CD4-positive, alpha-beta memory T cell (primary cell): ENCODE results near the gene LRRIQ4. TPM values are rescaled to one million over a fixed set of nuclear protein-coding genes. Genes with fewer than 3 reads are reported as not detected.

Source experiments
- CTCF ChIA-PET: fragments of 350-600 bp; sonication (Branson Sonifier 250); formaldehyde crosslinking; loops from one replicate; lab custom pipeline; 2021; ENCODE audit warnings: inconsistent platforms; ENCODE audit not compliant: partially characterized antibody; lab: Charles Lee
- POLR2A ChIA-PET: fragments of 350-600 bp; sonication (Branson Sonifier 250); formaldehyde crosslinking; loops from one replicate; lab custom pipeline; 2021; ENCODE audit not compliant: partially characterized antibody; lab: Charles Lee
- DNase-seq, 5 donors: peaks; one replicate each; pipeline versions ENCODE4 v3.0.0 to v3.0.0-alpha.2; 2020 to 2022; ENCODE audit warnings: mixed read lengths in 1 of 5
- H3K27ac ChIP-seq: one replicate; pipeline ENCODE4 v1.7.0; 2013; ENCODE audit warnings: low read depth, low read length
- H3K27me3 ChIP-seq: 2 replicates; pipeline ENCODE4 v1.7.0; 2013; ENCODE audit warnings: mild to moderate bottlenecking, low read length, moderate library complexity; ENCODE audit not compliant: insufficient read depth
- H3K36me3 ChIP-seq: 2 replicates; pipeline ENCODE4 v1.7.0; 2013; ENCODE audit warnings: mild to moderate bottlenecking, low read length, moderate library complexity; ENCODE audit not compliant: insufficient read depth
- H3K4me1 ChIP-seq: 2 replicates; pipeline ENCODE4 v1.7.0; 2013; ENCODE audit warnings: mild to moderate bottlenecking, low read length, moderate library complexity; ENCODE audit not compliant: insufficient read depth
- H3K4me3 ChIP-seq, 2 donors: one replicate each; pipeline ENCODE4 v1.7.0; 2013; ENCODE audit warnings: low read length in 2 of 2, mild to moderate bottlenecking in 1 of 2
- H3K9me3 ChIP-seq, 2 donors: one replicate each; pipeline ENCODE4 v1.7.0; 2013; ENCODE audit warnings: low read length in 2 of 2, control low read depth in 1 of 2; ENCODE audit not compliant: control insufficient read depth in 1 of 2
- H3K27ac Mint-ChIP-seq, 7 donors: one replicate each; pipeline ENCODE4 v1.8.0; 2020 to 2021; ENCODE audit warnings: mixed read lengths in 7 of 7, mild to moderate bottlenecking in 6 of 7, inconsistent platforms in 3 of 7, moderate library complexity in 3 of 7
- H3K27me3 Mint-ChIP-seq, 2 donors: one replicate each; pipeline ENCODE4 v1.8.0; 2020 to 2021; ENCODE audit warnings: mixed read lengths in 2 of 2
- H3K36me3 Mint-ChIP-seq, 2 donors: one replicate each; pipeline ENCODE4 v1.8.0; 2020 to 2021; ENCODE audit warnings: mixed read lengths in 2 of 2, inconsistent platforms in 1 of 2, mild to moderate bottlenecking in 1 of 2
- H3K4me1 Mint-ChIP-seq, 4 donors: one replicate each; pipeline ENCODE4 v1.8.0; 2020 to 2021; ENCODE audit warnings: mixed read lengths in 4 of 4, mild to moderate bottlenecking in 1 of 4
- H3K4me3 Mint-ChIP-seq, 8 donors: one replicate each; pipeline ENCODE4 v1.8.0; 2020 to 2021; ENCODE audit warnings: mixed read lengths in 8 of 8, mild to moderate bottlenecking in 7 of 8, moderate library complexity in 6 of 8, inconsistent platforms in 3 of 8
- H3K9me3 Mint-ChIP-seq, 8 donors: one replicate each; pipeline ENCODE4 v1.8.0; 2020 to 2021; ENCODE audit warnings: mixed read lengths in 8 of 8, mild to moderate bottlenecking in 5 of 8, inconsistent platforms in 3 of 8, moderate library complexity in 1 of 8
- intact Hi-C: fragments of 100-400 bp; cut with micrococcal nuclease; formaldehyde crosslinking; loops from one replicate; pipeline ENCODE4 v1.15.1; 2023
- polyA plus RNA-seq, 2 donors: library from polyadenylated mRNA; unstranded; fragments of 300-500 nt; fragmentation: Illumina TruSeq; gene quantifications; one replicate each; pipeline ENCODE4 v1.2.3, GENCODE V29; 2021
- total RNA-seq, 2 experiments: library from RNA; stranded (reverse); gene quantifications; one replicate each; pipeline ENCODE4 v1.2.3, GENCODE V29; 2021

The LRRIQ4 gene
- total and polyA plus RNA-seq, 4 experiments from 2014 or later = not detected

DNA sequence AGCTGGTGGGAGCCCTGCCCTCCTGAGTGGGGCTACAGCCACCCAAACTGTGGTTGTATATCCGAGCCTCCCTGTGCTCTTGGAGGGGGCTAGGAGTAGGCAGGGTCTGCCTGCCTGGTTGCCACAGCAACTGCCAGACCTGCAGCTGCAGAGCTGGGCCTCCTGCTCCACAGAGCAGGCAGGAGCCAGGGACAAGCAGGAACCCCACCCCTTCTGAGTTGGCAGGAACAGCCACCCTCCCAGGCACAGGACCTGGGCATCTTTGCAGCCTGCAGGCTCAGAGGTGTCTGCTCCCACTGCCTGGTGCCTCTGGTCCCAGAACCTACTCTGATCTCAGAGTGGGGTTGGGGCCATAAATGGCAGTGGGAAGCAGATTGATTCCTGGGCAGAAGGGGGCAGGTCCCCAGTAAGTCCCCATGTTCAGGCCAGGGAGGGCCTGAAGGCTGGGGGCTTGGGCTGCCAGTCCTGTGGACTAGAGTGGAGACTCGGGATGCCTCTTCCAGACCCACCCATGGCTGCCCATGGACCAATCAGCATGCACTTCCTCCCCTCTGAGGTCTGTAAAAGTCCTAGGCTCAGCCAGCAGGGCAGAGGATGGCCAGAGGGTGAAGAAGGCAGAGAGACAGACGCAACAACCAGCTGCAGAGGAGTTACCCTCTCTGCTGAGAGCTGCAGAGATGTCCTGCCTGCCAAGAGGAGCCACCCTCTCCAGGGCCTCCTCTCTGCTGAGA lies 67.3 kb downstream of the LRRIQ4 start:
- CTCF ChIA-PET = interaction anchor here (2.2 kb wide), 1 partner anchor 17 kb away, joined by 10 read pairs; no protein-coding TSS in a partner anchor

DNA sequence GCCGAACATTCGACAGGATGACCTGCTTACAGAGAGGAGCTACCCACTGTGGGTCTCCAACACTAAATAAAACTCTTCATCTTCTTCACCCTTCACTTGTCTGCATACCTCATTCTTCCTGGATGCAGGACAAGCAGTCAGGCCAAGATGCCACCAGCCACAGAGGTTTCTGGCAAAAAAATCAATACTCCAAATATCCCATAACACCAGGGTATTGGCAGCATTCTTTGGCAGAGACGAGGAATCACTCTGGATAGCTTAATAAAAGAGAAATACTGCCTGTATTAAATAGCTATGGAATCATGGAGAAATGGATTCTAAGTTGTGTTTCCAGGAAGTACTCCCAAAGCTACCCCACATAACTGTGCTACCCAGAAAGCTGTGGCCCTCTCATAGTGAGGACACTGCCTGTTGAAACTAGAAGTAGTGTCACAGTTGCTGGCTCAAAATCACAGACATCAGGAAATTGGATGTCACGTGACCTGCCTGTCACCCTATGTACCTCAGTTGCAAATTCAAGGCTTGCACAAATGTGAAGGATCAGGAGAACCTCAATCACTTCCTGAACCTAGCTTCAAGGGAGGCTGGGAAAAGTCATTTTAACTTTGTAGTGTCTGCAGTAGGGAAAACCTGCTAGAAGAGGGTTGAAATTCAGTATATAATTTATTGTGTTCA lies 68.0 kb downstream of the LRRIQ4 start:
- H3K27me3 Mint-ChIP-seq = no peaks in the 10 kb centered on the region
- intact Hi-C loops = no loop called here
- Histone ChIP-seq H3K4me1 (no peaks in the 10 kb centered on the region), H3K36me3 (no peaks in the 10 kb centered on the region), H3K9me3 (no peaks in the 10 kb centered on the region), H3K4me3 (no peak overlapping the region), H3K27ac (no peak overlapping the region), H3K27me3 (no peaks in the 10 kb centered on the region)
- POLR2A ChIA-PET = interaction anchor here (0.8 kb wide), 1 partner anchor 91 kb away, joined by 3 read pairs; no protein-coding TSS in a partner anchor
- H3K36me3 Mint-ChIP-seq = no peaks in the 10 kb centered on the region
- H3K4me1 Mint-ChIP-seq = peaks cover 0 to 4% (median 1%) of the 10 kb centered on the region in 4 donors
- H3K27ac Mint-ChIP-seq = peak overlapping the region in 1 of 7 donors; percentile 86
- CTCF ChIA-PET = interaction anchor here (2.2 kb wide), 1 partner anchor 17 kb away, joined by 10 read pairs; no protein-coding TSS in a partner anchor
- DNase-seq = no peak
- H3K4me3 Mint-ChIP-seq = no peak overlapping the region
- no peaks in the 10 kb centered on the region for H3K9me3 Mint-ChIP-seq

More for the DNA sequence above, 67.3 kb downstream of the LRRIQ4 start:
- no peak overlapping the region for H3K4me3 ChIP-seq
- Mint-ChIP-seq H3K9me3 (no peaks in the 10 kb centered on the region), H3K27me3 (no peaks in the 10 kb centered on the region), H3K4me3 (no peak overlapping the region), H3K27ac (no peak overlapping the region), H3K4me1 (peaks cover 0 to 4% (median 1%) of the 10 kb centered on the region in 4 donors), H3K36me3 (no peaks in the 10 kb centered on the region)
- no peaks in the 10 kb centered on the region for H3K27me3 ChIP-seq
- POLR2A ChIA-PET = interaction anchor here (0.8 kb wide), 1 partner anchor 92 kb away, joined by 3 read pairs; no protein-coding TSS in a partner anchor
- no peaks in the 10 kb centered on the region for H3K36me3 ChIP-seq
- H3K4me1 ChIP-seq = no peaks in the 10 kb centered on the region
- H3K27ac ChIP-seq = no peak overlapping the region
- DNase-seq = no peak
- H3K9me3 ChIP-seq = no peaks in the 10 kb centered on the region
- intact Hi-C loops = no loop called here

DNA sequence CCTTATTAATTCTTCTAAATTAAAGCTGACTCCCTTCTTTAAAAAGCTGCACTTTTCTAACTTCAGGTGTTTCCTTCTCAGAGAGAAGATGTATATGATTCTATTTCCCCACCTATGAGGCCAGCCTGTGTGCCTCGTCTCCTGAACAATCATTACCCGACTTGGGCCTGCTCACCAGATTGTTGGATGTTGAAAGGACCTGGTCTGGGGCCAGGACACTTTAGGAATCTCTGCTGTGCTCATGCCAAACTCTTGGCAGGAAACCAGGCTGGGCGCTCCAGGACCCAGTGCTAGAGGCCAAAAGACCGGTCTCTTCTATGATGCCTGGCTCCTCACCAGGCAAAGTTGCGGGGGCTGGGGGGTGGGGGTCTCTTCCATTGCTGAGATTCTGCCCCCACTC lies 74.0 kb downstream of the LRRIQ4 start:
- no peak overlapping the region for H3K27ac ChIP-seq
- Mint-ChIP-seq H3K36me3 (no peaks in the 10 kb centered on the region), H3K27ac (peak overlapping the region in 1 of 7 donors; percentile 31), H3K27me3 (no peaks in the 10 kb centered on the region), H3K4me3 (no peak overlapping the region), H3K9me3 (no peaks in the 10 kb centered on the region), H3K4me1 (no peaks in the 10 kb centered on the region)
- H3K36me3 ChIP-seq = no peaks in the 10 kb centered on the region
- ChIA-PET CTCF (interaction anchor here (1.0 kb wide), 1 partner anchor 64 kb away, joined by 3 read pairs; no protein-coding TSS in a partner anchor), POLR2A (no interaction called here)
- H3K9me3 ChIP-seq = no peaks in the 10 kb centered on the region
- H3K4me1 ChIP-seq = no peaks in the 10 kb centered on the region
- H3K27me3 ChIP-seq = no peaks in the 10 kb centered on the region
- no peak for DNase-seq
- H3K4me3 ChIP-seq = no peak overlapping the region
- intact Hi-C loops = no loop called here

Other genes with a start within 250 kb of the LRRIQ4 start
- not detected for gene MECOM, start 149.2 kb upstream of the LRRIQ4 start, total RNA-seq
- gene MECOM, start 149.2 kb upstream of the LRRIQ4 start, polyA plus RNA-seq = under 1 TPM in 1 of 2 donors, not detected in 1; 0.80 TPM
- 10 to 100 TPM; 15.6 to 15.7 TPM for gene TERC, start 47.8 kb upstream of the LRRIQ4 start, total RNA-seq
- under 1 TPM in 1 of 2 donors, not detected in 1; 0.53 TPM for gene TERC, start 47.8 kb upstream of the LRRIQ4 start, polyA plus RNA-seq
- gene ACTRT3, start 43.3 kb upstream of the LRRIQ4 start, total RNA-seq = under 1 TPM in 1 of 2 experiments, not detected in 1; 0.17 TPM
- gene ACTRT3, start 43.3 kb upstream of the LRRIQ4 start, polyA plus RNA-seq = under 1 TPM in 1 of 2 donors, not detected in 1; 0.09 TPM
- 10 to 100 TPM; 21.1 to 23.0 TPM for gene MYNN, start 39.5 kb upstream of the LRRIQ4 start, total RNA-seq
- gene MYNN, start 39.5 kb upstream of the LRRIQ4 start, polyA plus RNA-seq = 10 to 100 TPM; 11.6 to 15.9 TPM
- gene LRRC34, start within 50 bp of the LRRIQ4 start, total RNA-seq = under 1 TPM; 0.33 to 0.47 TPM
- under 1 TPM; 0.38 to 0.98 TPM for gene LRRC34, start within 50 bp of the LRRIQ4 start, polyA plus RNA-seq
- not detected for gene LRRC31, start 57.1 kb downstream of the LRRIQ4 start, total RNA-seq
- not detected for gene LRRC31, start 57.1 kb downstream of the LRRIQ4 start, polyA plus RNA-seq
- gene SAMD7, start 98.7 kb downstream of the LRRIQ4 start, total RNA-seq = not detected
- gene SAMD7, start 98.7 kb downstream of the LRRIQ4 start, polyA plus RNA-seq = not detected
- gene SEC62, start 153.9 kb downstream of the LRRIQ4 start, total RNA-seq = 100 to 1,000 TPM; 127 to 136 TPM
- 100 to 1,000 TPM; 153 to 180 TPM for gene SEC62, start 153.9 kb downstream of the LRRIQ4 start, polyA plus RNA-seq
- gene GPR160, start 225.1 kb downstream of the LRRIQ4 start, total RNA-seq = 10 to 100 TPM; 13.1 to 14.9 TPM
- 10 to 100 TPM in 1 of 2 donors, 1 to 10 TPM in 1; 8.1 to 11.7 TPM for gene GPR160, start 225.1 kb downstream of the LRRIQ4 start, polyA plus RNA-seq